ENCODE results near the gene MOB1B.
"Not testable (repeated sequence)": the region's sequence is repeated elsewhere in the genome, so short reads cannot be mapped to it uniquely, and the experiment has no call there.

MOB1B gene

GRCh38 chr4:70958681-70959080, 56.5 kb downstream of the MOB1B start:
- no peak for DNase-seq

GRCh38 chr4:70969076-70969475, 66.9 kb downstream of the MOB1B start:
- no peak for DNase-seq

- DNase-seq, result no peak
These were observed 74.1 kb downstream of the MOB1B start for GRCh38 chr4:70976252-70976651.

GRCh38 chr4:70979445-70980008, 77.4 kb downstream of the MOB1B start:
- no peak for DNase-seq

DNA sequence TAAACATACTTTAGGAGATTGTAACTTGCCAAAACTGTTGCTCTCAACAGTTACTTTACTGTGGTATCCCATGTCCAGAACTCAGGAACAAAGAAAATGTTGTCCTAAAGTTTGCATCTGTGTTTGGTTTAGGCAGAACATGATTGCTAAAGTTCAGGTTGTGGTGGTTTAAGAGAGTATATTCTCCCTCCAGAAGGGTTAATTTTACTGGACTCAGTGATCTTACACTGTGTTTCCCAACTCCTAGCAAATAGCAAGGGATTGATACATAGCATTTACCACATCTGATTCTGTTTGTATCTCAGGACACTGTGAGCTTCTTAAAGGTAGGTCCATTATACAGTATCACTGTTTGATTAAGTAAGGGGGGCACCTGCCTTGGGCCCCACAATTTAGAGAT, 78.0 kb downstream of the MOB1B start:
- DNase-seq, result no peak

DNA sequence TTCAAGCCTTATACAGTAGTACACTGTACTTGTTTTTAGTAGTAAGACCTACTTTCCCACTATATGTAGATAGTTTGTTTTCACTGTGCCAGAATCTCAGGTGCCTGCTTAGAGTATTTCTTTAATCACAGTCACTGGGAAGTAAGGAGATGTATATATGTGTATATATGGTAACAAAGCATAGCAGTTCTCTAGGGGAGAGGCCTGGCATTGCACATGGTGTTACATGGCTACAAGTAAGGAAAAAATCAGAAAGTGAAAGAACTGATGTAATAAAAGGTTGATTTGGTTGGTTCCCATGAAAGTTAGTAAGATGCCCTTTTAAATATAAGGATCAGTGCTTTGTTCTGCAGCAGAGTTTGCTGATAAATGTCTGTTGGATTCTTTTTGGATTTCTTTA, 81.9 kb downstream of the MOB1B start:
- no peak for DNase-seq

GRCh38 chr4:70984589-70984988, 82.4 kb downstream of the MOB1B start:
- no peak for DNase-seq

GRCh38 chr4:70991596-70991995, 89.4 kb downstream of the MOB1B start:
- no peak for DNase-seq

- DNase-seq, result peak in 2 of 3 experiments; percentile 61 to 71
These were observed 90.3 kb downstream of the MOB1B start for GRCh38 chr4:70992391-70992881.

DNA sequence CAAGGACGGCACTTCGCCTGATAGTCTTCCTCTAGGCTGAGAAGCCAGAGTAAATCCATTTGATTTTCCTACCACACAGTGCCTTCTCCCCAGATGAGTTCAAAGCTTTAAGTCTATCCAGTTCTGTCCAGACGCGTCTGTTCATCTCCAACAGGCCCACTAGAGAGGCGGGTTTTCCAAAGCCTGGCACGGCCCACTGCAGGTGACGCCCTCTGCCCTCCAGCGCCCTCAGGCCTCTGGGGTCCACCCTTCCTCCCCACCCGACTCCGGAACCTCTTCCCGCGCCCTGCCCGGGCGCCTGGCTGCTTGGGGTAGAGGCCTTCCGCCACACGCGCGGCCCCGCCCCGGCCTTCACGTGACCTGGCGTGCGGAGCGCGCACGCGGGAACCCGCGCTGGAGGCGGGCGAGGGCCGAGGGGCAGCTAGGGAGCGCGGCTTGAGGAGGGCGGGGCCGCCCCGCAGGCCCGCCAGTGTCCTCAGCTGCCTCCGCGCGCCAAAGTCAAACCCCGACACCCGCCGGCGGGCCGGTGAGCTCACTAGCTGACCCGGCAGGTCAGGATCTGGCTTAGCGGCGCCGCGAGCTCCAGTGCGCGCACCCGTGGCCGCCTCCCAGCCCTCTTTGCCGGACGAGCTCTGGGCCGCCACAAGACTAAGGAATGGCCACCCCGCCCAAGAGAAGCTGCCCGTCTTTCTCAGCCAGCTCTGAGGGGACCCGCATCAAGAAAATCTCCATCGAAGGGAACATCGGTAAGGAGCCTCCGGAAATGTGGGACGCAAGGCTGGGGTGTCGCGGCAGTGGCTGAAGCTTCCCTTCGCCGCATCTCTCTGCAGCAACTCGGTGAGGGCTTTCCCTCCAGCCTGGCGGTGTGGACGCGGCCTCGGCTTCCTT, 91.3 kb downstream of the MOB1B start, which contains the start of gene DCK:
Gene DCK, plus strand, starts transcription at position 469 of the 888 bp plus-strand sequence. Its CDS starts 187 bp downstream, at position 656.
- DNase-seq, result peak; percentile 94 to 97 (median 96)

GRCh38 chr4:70994069-70994366, 91.8 kb downstream of the MOB1B start:
- no peak for DNase-seq

DNA sequence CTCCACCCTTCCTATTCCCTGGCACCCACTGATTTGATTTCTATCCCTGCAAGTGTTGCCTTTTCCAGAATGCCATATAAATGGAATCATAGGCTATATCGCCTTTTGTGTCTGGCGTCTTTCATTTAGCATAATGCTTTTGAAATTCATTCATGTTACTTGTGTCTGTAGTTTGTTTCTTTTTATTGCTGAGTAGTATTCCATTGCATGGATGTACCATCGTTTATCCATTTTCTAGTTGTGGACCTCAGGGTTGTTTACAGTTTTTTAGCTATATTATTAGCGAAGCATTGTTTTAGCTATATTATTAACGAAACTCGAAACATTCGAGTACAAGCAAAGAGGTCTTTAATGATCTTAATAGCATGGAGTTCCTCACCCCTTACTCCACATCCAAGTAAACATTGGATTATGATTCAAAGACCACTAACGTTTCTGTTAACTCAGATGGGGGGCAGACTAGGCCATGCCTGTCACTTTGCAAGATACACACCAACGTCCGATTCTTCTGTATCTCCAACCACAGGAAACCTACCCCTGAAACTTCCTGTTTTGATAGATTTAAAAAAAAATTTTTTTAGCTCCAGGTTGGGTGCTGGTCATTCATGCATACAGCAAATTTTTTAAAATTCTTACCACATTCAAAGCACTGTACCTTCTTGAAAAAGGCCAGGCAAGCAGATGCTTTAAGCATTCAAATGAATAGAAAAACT, 92.4 kb downstream of the MOB1B start:
- DNase-seq, result no peak

DNA sequence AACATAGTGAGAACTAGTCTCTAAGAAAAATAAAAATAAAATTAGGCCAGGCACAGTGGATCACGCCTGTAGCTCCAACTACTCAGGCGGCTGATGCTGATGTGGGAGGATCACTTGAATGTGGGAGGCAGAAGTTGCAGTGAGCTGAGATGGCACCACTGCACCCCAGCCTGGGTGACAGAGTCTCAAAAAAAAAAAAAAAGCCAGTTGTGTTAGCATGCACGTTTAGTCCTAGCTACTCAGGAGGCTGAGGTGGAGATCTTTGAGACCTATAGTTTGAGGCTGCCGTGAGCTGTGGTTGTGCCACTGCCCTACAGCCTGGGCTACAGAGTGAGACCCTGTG, 93.8 kb downstream of the MOB1B start:
- no peak for DNase-seq

DNA sequence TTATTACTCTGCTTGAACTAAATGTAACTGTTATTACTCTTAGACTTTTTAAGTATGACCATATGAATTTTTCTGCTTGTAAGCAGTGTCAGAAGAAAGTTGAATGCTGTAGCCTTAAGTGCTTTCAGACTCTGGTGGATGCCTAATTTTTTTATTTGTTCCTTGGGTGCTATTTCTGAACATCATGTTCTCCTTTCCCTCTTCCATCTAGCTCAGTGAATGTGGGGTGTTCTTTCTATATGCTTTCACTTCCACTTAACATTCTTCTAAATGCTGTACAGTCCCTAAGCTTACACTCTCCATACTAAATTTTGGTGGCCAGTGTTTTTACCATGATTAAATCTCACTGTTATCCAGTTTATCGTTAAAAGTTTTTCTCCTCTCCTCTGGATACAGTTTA, 94.9 kb downstream of the MOB1B start:
- no peak for DNase-seq

- DNase-seq, result no peak
These were observed 95.4 kb downstream of the MOB1B start for GRCh38 chr4:70997546-70997945.

DNA sequence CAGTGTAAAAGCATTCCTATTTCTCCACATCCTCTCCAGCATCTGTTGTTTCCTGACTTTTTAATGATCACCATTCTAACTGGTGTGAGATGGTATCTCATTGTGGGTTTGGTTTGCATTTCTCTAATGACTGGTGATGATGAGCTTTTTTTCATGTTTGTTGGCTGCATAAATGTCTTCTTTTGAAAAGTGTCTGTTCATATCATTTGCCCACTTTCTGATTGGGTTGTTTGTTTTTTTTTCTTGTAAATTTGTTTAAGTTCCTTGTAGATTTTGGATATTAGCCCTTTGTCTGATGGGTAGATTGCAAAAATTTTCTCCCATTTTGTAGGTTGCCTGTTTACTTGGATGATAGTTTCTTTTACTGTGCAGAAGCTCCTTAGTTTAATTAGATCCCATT, 97.5 kb downstream of the MOB1B start:
- not testable (repeated sequence) for DNase-seq

DNA sequence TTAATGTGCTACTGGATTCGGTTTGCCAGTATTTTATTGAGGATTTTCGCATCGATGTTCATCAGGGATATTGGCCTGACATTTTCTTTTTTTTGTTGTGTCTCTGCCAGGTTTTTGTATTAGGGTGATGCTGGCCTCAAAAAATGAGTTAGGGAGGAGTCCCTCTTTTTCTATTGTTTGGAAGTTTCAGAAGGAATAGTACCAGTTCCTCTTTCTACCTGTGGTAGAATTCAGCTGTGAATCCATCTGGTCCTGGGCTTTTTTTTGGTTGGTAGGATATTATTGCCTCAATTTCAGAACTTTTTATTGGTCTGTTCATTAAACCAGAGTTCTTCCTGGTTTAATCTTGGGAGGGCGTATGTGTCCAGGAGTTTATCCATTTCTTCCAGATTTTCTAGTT, 99.2 kb downstream of the MOB1B start:
- DNase-seq, result not testable (repeated sequence)

- peak in 1 of 3 experiments; percentile 29 for DNase-seq
These were observed 102.2 kb downstream of the MOB1B start for GRCh38 chr4:71004281-71004851.

GRCh38 chr4:71005025-71005424, 102.9 kb downstream of the MOB1B start:
- not testable (repeated sequence) for DNase-seq

DNA sequence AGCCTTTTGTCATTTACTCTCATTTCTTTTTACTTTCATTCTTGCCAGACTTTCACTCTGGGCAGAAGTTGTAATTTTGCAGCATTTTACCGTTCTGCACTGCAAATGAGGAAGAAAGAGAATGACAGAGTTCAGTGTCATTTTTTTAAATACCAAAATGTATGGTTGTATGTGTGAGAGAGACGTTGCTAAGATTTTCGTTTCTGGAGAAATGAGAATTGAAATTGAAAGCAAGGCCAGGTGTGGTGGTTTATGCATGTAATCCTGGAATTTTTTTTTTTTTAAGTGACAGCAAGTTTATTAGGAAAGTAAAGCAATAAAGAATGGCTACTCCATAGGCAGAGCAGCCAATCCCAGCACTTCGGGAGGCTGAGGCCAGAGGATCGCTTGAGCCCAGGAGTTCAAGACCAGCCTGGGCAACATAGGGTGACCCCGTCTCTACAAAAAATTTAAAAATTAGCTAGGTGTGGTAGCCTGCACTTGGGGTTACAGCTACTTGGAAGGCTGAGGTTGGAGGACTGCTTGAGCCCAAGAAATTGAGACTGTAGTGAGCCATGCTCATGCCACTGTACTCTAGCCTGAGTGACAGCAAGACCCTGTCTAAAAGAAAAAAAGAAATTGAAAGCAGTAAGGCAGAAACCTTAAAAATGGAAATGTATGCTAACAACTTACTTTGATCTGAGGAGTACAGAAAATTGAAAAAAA, 104.2 kb downstream of the MOB1B start:
- DNase-seq, result no peak

- DNase-seq, result peak in 1 of 3 experiments; percentile 58
These were observed 106.0 kb downstream of the MOB1B start for GRCh38 chr4:71008196-71008595.

DNA sequence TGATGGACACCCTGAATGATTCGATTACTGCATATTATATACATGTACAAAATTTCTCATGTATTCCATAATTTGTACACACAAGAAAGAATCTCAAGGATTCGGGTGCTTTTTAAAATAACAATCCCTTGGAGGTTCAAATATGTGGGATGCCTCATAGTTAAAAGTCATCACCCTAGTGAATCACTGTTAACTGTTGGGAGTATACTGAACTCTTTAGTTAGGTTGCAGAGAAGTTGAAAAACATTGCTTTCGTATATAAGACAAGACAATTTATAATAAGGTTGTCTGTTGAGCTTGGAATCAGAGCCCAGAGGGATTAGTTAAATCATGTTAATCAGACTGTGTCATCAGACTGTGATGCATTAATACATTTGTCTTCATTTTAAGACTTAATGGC, 106.9 kb downstream of the MOB1B start:
- no peak for DNase-seq

All from NCI-H1417 (cell line).